ENCODE results near the gene SPTBN1. TPM values are rescaled to one million over a fixed set of nuclear protein-coding genes. Genes with fewer than 3 reads are reported as not detected.

The SPTBN1 gene
- total RNA-seq, 2 experiments from 2014 or later = 132 to 183 TPM

- no peak for DNase-seq (ENCODE audit: low spot score)
- Histone ChIP-seq H3K9me2 (ENCODE audit: insufficient read depth, low read length) (no peaks in the 10 kb centered on the region), H3K79me2 (ENCODE audit: insufficient read depth, low read depth, low read length) (no peaks in the 10 kb centered on the region), H4K20me1 (ENCODE audit: insufficient read depth, low read length) (no peaks in the 10 kb centered on the region), H3K27ac (ENCODE audit: low read depth, low read length, poor library complexity, severe bottlenecking) (no peak overlapping the region), H2AFZ (ENCODE audit: low read length) (no peak overlapping the region), H3K4me3 (ENCODE audit: low read depth, low read length, poor library complexity, severe bottlenecking) (no peak overlapping the region), H3K36me3 (ENCODE audit: insufficient read depth, low read length) (peaks cover 92% of the 10 kb centered on the region), H3K9me3 (ENCODE audit: low read length) (no peaks in the 10 kb centered on the region), H3K4me1 (ENCODE audit: insufficient read depth, low read length, poor library complexity, severe bottlenecking) (peaks cover 47% of the 10 kb centered on the region), H3K4me2 (ENCODE audit: low read length) (no peak overlapping the region)
- intact Hi-C loops (cut with micrococcal nuclease; ENCODE audit: unreplicated experiment) = no loop called here
- TF ChIP-seq CTCF (conservative IDR thresholded peaks at IDR 0.05; ENCODE audit: low read length) (no peak), EZH2phosphoT487 (IDR thresholded peaks at IDR 0.05; ENCODE audit: borderline replicate concordance, low read depth, low read length) (no peak)
- POLR2A ChIA-PET = interaction anchor here (1.0 to 2.3 kb wide), 3 partner anchors 8 to 68 kb away, joined by 3 to 5 read pairs (median 4); no protein-coding TSS in a partner anchor
- no TSS peak for BruUV-seq (replicated peaks)
- CTCF ChIA-PET (ENCODE audit: unreplicated experiment) = no interaction called here
Measured at GRCh38 chr2:54626884-54627283, 170.8 kb downstream of the SPTBN1 start.

- peak overlapping the region; percentile 50 for H3K4me2 ChIP-seq (ENCODE audit: low read length)
- no peaks in the 10 kb centered on the region for H3K9me3 ChIP-seq (ENCODE audit: low read length)
- ChIA-PET POLR2A (interaction anchor here (0.6 to 2.3 kb wide), 13 partner anchors 9 to 155 kb away, joined by 3 to 6 read pairs (median 4); no protein-coding TSS in a partner anchor), CTCF (ENCODE audit: unreplicated experiment) (no interaction called here)
- H2AFZ ChIP-seq (ENCODE audit: low read length) = no peak overlapping the region
- H3K4me3 ChIP-seq (ENCODE audit: low read depth, low read length, poor library complexity, severe bottlenecking) = no peak overlapping the region
- peak overlapping the region; percentile 78 for H3K27ac ChIP-seq (ENCODE audit: low read depth, low read length, poor library complexity, severe bottlenecking)
- H3K36me3 ChIP-seq (ENCODE audit: insufficient read depth, low read length) = peaks cover 92% of the 10 kb centered on the region
- BruUV-seq (replicated peaks) = no TSS peak
- H3K9me2 ChIP-seq (ENCODE audit: insufficient read depth, low read length) = no peaks in the 10 kb centered on the region
- intact Hi-C loops (cut with micrococcal nuclease; ENCODE audit: unreplicated experiment) = no loop called here
- peak; percentile 66 for DNase-seq (ENCODE audit: low spot score)
- TF ChIP-seq CTCF (conservative IDR thresholded peaks at IDR 0.05; ENCODE audit: low read length) = no peak
- TF ChIP-seq EZH2phosphoT487 (IDR thresholded peaks at IDR 0.05; ENCODE audit: borderline replicate concordance, low read depth, low read length) = no peak
- H3K79me2 ChIP-seq (ENCODE audit: insufficient read depth, low read depth, low read length) = no peaks in the 10 kb centered on the region; the same call in 1 of the 2 replicates
- no peaks in the 10 kb centered on the region for H4K20me1 ChIP-seq (ENCODE audit: insufficient read depth, low read length)
- H3K4me1 ChIP-seq (ENCODE audit: insufficient read depth, low read length, poor library complexity, severe bottlenecking) = peaks cover 58% of the 10 kb centered on the region
Measured at GRCh38 chr2:54627973-54628372, 171.8 kb downstream of the SPTBN1 start.

GRCh38 chr2:54628418-54628817, 172.3 kb downstream of the SPTBN1 start:
- Histone ChIP-seq H3K9me3 (ENCODE audit: low read length) (no peaks in the 10 kb centered on the region), H4K20me1 (ENCODE audit: insufficient read depth, low read length) (no peaks in the 10 kb centered on the region), H2AFZ (ENCODE audit: low read length) (no peak overlapping the region), H3K27ac (ENCODE audit: low read depth, low read length, poor library complexity, severe bottlenecking) (peak overlapping the region; percentile 78), H3K4me2 (ENCODE audit: low read length) (peak overlapping the region; percentile 50), H3K36me3 (ENCODE audit: insufficient read depth, low read length) (peaks cover 92% of the 10 kb centered on the region), H3K9me2 (ENCODE audit: insufficient read depth, low read length) (no peaks in the 10 kb centered on the region), H3K4me1 (ENCODE audit: insufficient read depth, low read length, poor library complexity, severe bottlenecking) (peaks cover 63% of the 10 kb centered on the region), H3K79me2 (ENCODE audit: insufficient read depth, low read depth, low read length) (no peaks in the 10 kb centered on the region; the same call in 1 of the 2 replicates), H3K4me3 (ENCODE audit: low read depth, low read length, poor library complexity, severe bottlenecking) (no peak overlapping the region)
- CTCF ChIA-PET (ENCODE audit: unreplicated experiment) = interaction anchor here (0.6 to 1.2 kb wide), 2 partner anchors 33 to 47 kb away, joined by 3 to 4 read pairs; no protein-coding TSS in a partner anchor
- DNase-seq (ENCODE audit: low spot score) = peak; percentile 90
- TF ChIP-seq EZH2phosphoT487 (IDR thresholded peaks at IDR 0.05; ENCODE audit: borderline replicate concordance, low read depth, low read length) = no peak
- no peak for TF ChIP-seq CTCF (conservative IDR thresholded peaks at IDR 0.05; ENCODE audit: low read length)
- intact Hi-C loops (cut with micrococcal nuclease; ENCODE audit: unreplicated experiment) = no loop called here
- POLR2A ChIA-PET = interaction anchor here (0.6 to 1.2 kb wide), 11 partner anchors 11 to 155 kb away, joined by 3 to 6 read pairs (median 4); no protein-coding TSS in a partner anchor
- no TSS peak for BruUV-seq (replicated peaks)

All from OCI-LY7 (cell line).